GM23248 (cell line): ENCODE measurements around the gene RAB4A. TPM values are rescaled to one million over a fixed set of nuclear protein-coding genes. Genes with fewer than 3 reads are reported as not detected.

Experiments
- DNase-seq: peaks from one replicate; pipeline ENCODE4 v3.0.0-alpha.2; 2015
- H2AFZ ChIP-seq: fragments of 200-600 bp; sonication (generic); 2 replicates; pipeline ENCODE4 v1.6.1; 2016; ENCODE audit warnings: antibody characterized with exemption
- H3F3A ChIP-seq: fragments of 200-600 bp; sonication (generic); 2 replicates; pipeline ENCODE4 v1.6.1; 2016; ENCODE audit warnings: mild to moderate bottlenecking, antibody characterized with exemption, mixed run types; ENCODE audit not compliant: insufficient read depth
- H3K27ac ChIP-seq: fragments of 200-600 bp; sonication (generic); 2 replicates; pipeline ENCODE4 v1.5.1; 2016; ENCODE audit warnings: mild to moderate bottlenecking
- H3K27me3 ChIP-seq: fragments of 200-600 bp; sonication (generic); replicated peaks from 2 replicates; pipeline ENCODE4 v1.6.1; 2016; ENCODE audit warnings: mild to moderate bottlenecking; ENCODE audit not compliant: insufficient read depth
- H3K36me3 ChIP-seq: fragments of 200-600 bp; sonication (generic); 2 replicates; pipeline ENCODE4 v1.6.1; 2016; ENCODE audit warnings: low read depth, mild to moderate bottlenecking
- H3K4me1 ChIP-seq: fragments of 200-600 bp; sonication (generic); 2 replicates; pipeline ENCODE4 v1.6.1; 2016; ENCODE audit warnings: mild to moderate bottlenecking; ENCODE audit not compliant: insufficient read depth
- H3K4me2 ChIP-seq: fragments of 200-600 bp; sonication (generic); one replicate; pipeline ENCODE4 v1.6.1; 2016; ENCODE audit warnings: mild to moderate bottlenecking; ENCODE audit not compliant: unreplicated experiment
- H3K4me3 ChIP-seq: fragments of 200-600 bp; sonication (generic); 2 replicates; pipeline ENCODE4 v1.5.1; 2016; ENCODE audit warnings: mild to moderate bottlenecking
- H3K79me2 ChIP-seq: fragments of 200-600 bp; sonication (generic); 2 replicates; pipeline ENCODE4 v1.6.1; 2016; ENCODE audit warnings: mild to moderate bottlenecking; ENCODE audit not compliant: insufficient read depth
- H3K9ac ChIP-seq: fragments of 200-600 bp; sonication (generic); 2 replicates; pipeline ENCODE4 v1.6.1; 2016; ENCODE audit warnings: mild to moderate bottlenecking
- H3K9me2 ChIP-seq: fragments of 200-600 bp; sonication (generic); 2 replicates; pipeline ENCODE4 v1.6.1; 2016; ENCODE audit warnings: mixed run types, mild to moderate bottlenecking, moderate library complexity; ENCODE audit not compliant: insufficient read depth
- H3K9me3 ChIP-seq: fragments of 200-600 bp; sonication (generic); one replicate; pipeline ENCODE4 v1.6.1; 2017; ENCODE audit warnings: low read depth
- H4K20me1 ChIP-seq: fragments of 200-600 bp; sonication (generic); 2 replicates; pipeline ENCODE4 v1.6.0; 2016; ENCODE audit not compliant: insufficient read depth
- EZH2 ChIP-seq: fragments of 200-600 bp; sonication (generic); IDR thresholded peaks from 2 replicates; pipeline ENCODE4 v1.6.1; 2018; ENCODE audit warnings: antibody characterized with exemption, mild to moderate bottlenecking; ENCODE audit not compliant: insufficient read depth, poor library complexity, severe bottlenecking
- EZH2phosphoT487 ChIP-seq: fragments of 200-600 bp; sonication (generic); IDR thresholded peaks from 2 replicates; pipeline ENCODE4 v1.6.1; 2018; ENCODE audit warnings: antibody characterized with exemption, moderate library complexity, mild to moderate bottlenecking, low read depth; ENCODE audit not compliant: insufficient read depth
- WGBS, 2 experiments: methylation state at CpG; one replicate each; pipeline ENCODE4 v1.1.6; 2015 to 2017; ENCODE audit warnings: low lambda C conversion rate in 2 of 2, low coverage in 1 of 2; ENCODE audit errors: missing lambda C conversion rate in 2 of 2; 5-methylcytosine and 5-hydroxymethylcytosine counted together
- in situ Hi-C: fragments of 300-500 bp; cut with MboI; formaldehyde crosslinking; loops from 2 replicates; pipeline ENCODE4 v1.15.0; 2020
- polyA plus RNA-seq: library from polyadenylated mRNA; unstranded; fragments of >200 nt; fragmentation: Nextera tagmentation; extraction: Ambion mirVana; gene quantifications from 2 replicates; pipeline ENCODE4 v1.2.1, GENCODE V29; 2016
- total RNA-seq: library from RNA; depleted of rRNA; stranded (reverse); fragments of >200 nt; shearing (Covaris generic); gene quantifications from 2 replicates; pipeline ENCODE4 v1.2.3, GENCODE V29; 2014

The RAB4A gene
- total and polyA plus RNA-seq, 2 experiments from 2014 or later: 43.4 to 47.2 TPM

- H3K9me3 ChIP-seq: no peaks in the 10 kb centered on the region
- WGBS, 2 experiments: 91 to 100% methylated on average over 2 of the region's 2 CpGs
- DNase-seq: no peak
- TF ChIP-seq EZH2phosphoT487: no peak
- no peak for TF ChIP-seq EZH2
- H3K4me3 ChIP-seq: no peak overlapping the region
- H3K4me1 ChIP-seq: no peaks in the 10 kb centered on the region
- H3K79me2 ChIP-seq: no peaks in the 10 kb centered on the region
- no peak overlapping the region for H3K9ac ChIP-seq
- in situ Hi-C loops: no loop called here
- H4K20me1 ChIP-seq: no peaks in the 10 kb centered on the region
- H3F3A ChIP-seq: no peaks in the 10 kb centered on the region
- H3K27me3 ChIP-seq: no peaks in the 10 kb centered on the region
- 0 out of 2 replicates have a peak, but pooled peaks cover 12% of the 10 kb centered on the region for H3K36me3 ChIP-seq
- no peaks in the 10 kb centered on the region for H3K9me2 ChIP-seq
- H2AFZ ChIP-seq: no peak overlapping the region
- no peak overlapping the region for H3K27ac ChIP-seq
- H3K4me2 ChIP-seq: no peak overlapping the region
Measured at GRCh38 chr1:229309684-229310083, 38.8 kb downstream of the RAB4A start.

GRCh38 chr1:229310833-229311232, 39.9 kb downstream of the RAB4A start:
- H4K20me1 ChIP-seq: no peaks in the 10 kb centered on the region
- DNase-seq: no peak
- H3K36me3 ChIP-seq: 0 out of 2 replicates have a peak, but pooled peaks cover 7% of the 10 kb centered on the region
- no peaks in the 10 kb centered on the region for H3K79me2 ChIP-seq
- no peak overlapping the region for H3K4me2 ChIP-seq
- no peak overlapping the region for H3K27ac ChIP-seq
- 84 to 90% methylated on average over 6 of the region's 6 CpGs for WGBS, 2 experiments
- H3K9ac ChIP-seq: no peak overlapping the region
- no peak for TF ChIP-seq EZH2phosphoT487
- no peak for TF ChIP-seq EZH2
- no peaks in the 10 kb centered on the region for H3K27me3 ChIP-seq
- no peak overlapping the region for H3K4me3 ChIP-seq
- no peaks in the 10 kb centered on the region for H3K9me2 ChIP-seq
- in situ Hi-C loops: no loop called here
- no peaks in the 10 kb centered on the region for H3K4me1 ChIP-seq
- no peaks in the 10 kb centered on the region for H3F3A ChIP-seq
- no peak overlapping the region for H2AFZ ChIP-seq
- no peaks in the 10 kb centered on the region for H3K9me3 ChIP-seq

- no peaks in the 10 kb centered on the region for H3K79me2 ChIP-seq
- H2AFZ ChIP-seq: no peak overlapping the region
- no peak overlapping the region for H3K27ac ChIP-seq
- in situ Hi-C loops: no loop called here
- H3K36me3 ChIP-seq: 0 out of 2 replicates have a peak, but pooled peaks cover 7% of the 10 kb centered on the region
- H3K9ac ChIP-seq: no peak overlapping the region
- TF ChIP-seq EZH2: no peak
- no peak for TF ChIP-seq EZH2phosphoT487
- no peak for DNase-seq
- no peaks in the 10 kb centered on the region for H3K27me3 ChIP-seq
- H3K9me3 ChIP-seq: no peaks in the 10 kb centered on the region
- H3K4me1 ChIP-seq: no peaks in the 10 kb centered on the region
- H3F3A ChIP-seq: no peaks in the 10 kb centered on the region
- H3K9me2 ChIP-seq: no peaks in the 10 kb centered on the region
- 73 to 78% methylated on average over 2 of the region's 2 CpGs for WGBS, 2 experiments
- no peak overlapping the region for H3K4me3 ChIP-seq
- no peaks in the 10 kb centered on the region for H4K20me1 ChIP-seq
- no peak overlapping the region for H3K4me2 ChIP-seq
Measured at GRCh38 chr1:229316166-229316565, 45.3 kb downstream of the RAB4A start.

- no peak for DNase-seq
- Histone ChIP-seq H3K79me2 (no peaks in the 10 kb centered on the region), H3K4me1 (no peaks in the 10 kb centered on the region), H3K9me2 (no peaks in the 10 kb centered on the region), H3K9ac (no peak overlapping the region), H3K27ac (no peak overlapping the region), H4K20me1 (no peaks in the 10 kb centered on the region), H3K4me2 (no peak overlapping the region), H3F3A (no peaks in the 10 kb centered on the region), H3K9me3 (no peaks in the 10 kb centered on the region), H3K4me3 (no peak overlapping the region), H2AFZ (no peak overlapping the region), H3K27me3 (no peaks in the 10 kb centered on the region), H3K36me3 (peaks cover 7% of the 10 kb centered on the region; the same call in 1 of the 2 replicates)
- TF ChIP-seq EZH2 (no peak), EZH2phosphoT487 (no peak)
- in situ Hi-C loops: no loop called here
- 87 to 90% methylated on average over 4 of the region's 4 CpGs for WGBS, 2 experiments
Measured at GRCh38 chr1:229318056-229318455, 47.1 kb downstream of the RAB4A start.

DNA sequence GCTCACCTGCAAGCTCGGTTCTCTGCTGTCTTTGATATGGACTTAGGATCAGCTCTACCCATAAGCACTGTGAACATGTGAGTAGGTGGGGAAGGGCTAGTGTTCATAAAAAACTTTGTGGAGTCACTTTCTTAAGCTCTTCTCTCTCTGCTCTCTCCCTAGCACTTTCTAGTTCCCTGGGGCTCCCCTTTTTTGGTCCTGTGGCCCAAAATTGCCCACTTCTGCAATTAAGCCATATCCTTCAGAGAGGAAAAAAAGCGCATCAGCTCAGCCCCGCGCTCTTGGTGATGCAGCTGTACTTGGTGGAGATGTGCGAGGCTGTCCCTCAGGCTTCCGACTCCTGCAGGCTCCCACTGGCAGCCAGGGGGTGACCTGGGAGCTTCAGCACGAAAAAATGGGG, 48.6 kb downstream of the RAB4A start:
- no peaks in the 10 kb centered on the region for H3K9me2 ChIP-seq
- DNase-seq: no peak
- in situ Hi-C loops: no loop called here
- 85 to 87% methylated on average over 7 of the region's 7 CpGs for WGBS, 2 experiments
- H3K9me3 ChIP-seq: no peaks in the 10 kb centered on the region
- H2AFZ ChIP-seq: no peak overlapping the region
- H3K27ac ChIP-seq: no peak overlapping the region
- H3K4me3 ChIP-seq: no peak overlapping the region
- H3K4me1 ChIP-seq: no peaks in the 10 kb centered on the region
- H3K4me2 ChIP-seq: no peak overlapping the region
- peaks cover 14% of the 10 kb centered on the region; the same call in 1 of the 2 replicates for H3K36me3 ChIP-seq
- no peaks in the 10 kb centered on the region for H3K79me2 ChIP-seq
- H4K20me1 ChIP-seq: no peaks in the 10 kb centered on the region
- H3K9ac ChIP-seq: no peak overlapping the region
- TF ChIP-seq EZH2phosphoT487 (no peak), EZH2 (no peak)
- H3K27me3 ChIP-seq: no peaks in the 10 kb centered on the region
- H3F3A ChIP-seq: no peaks in the 10 kb centered on the region
